Activated CD4-positive, alpha-beta T cell treated with anti-CD3 and anti-CD28 coated beads, Interleukin-2, amount 50 U/mL, for 48 hours (primary cell): Measurements from ENCODE around the gene MTA3.
"Not testable (repeated sequence)": the region's sequence is repeated elsewhere in the genome, so short reads cannot be mapped to it uniquely, and the experiment has no call there.

Source experiments
- DNase-seq, 2 experiments: peaks; one replicate each; pipeline ENCODE4 v3.0.0-alpha.2; 2020

The MTA3 gene

GRCh38 chr2:42567806-42568400 lies 529 bp upstream of the MTA3 start:
- DNase-seq = peak; percentile 3 to 11

GRCh38 chr2:42569116-42569711 lies 782 bp downstream of the MTA3 start:
- peak; percentile 10 to 27 for DNase-seq

DNA sequence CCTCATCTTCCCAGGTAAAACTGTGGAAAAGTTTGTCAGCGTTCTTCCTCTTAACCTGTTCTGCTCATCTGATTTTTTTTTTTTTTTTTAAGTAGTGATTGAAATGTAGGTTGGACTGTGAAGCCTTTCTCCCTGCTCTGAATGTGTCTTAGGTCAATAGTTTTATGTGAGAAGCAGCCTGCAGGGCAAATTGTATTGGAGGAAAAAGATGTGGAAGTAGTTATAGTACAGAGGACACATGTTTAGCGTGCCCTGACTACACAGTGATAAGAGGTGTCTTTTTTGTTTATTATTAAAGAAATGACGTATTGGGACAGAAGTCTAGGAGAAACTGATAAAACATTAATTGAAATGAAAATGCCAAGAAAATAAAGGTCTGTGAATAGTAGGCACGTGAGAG lies 1.5 kb downstream of the MTA3 start:
- no peak for DNase-seq

- no peak for DNase-seq
Measured at GRCh38 chr2:42572297-42573081, 4.1 kb downstream of the MTA3 start.

DNA sequence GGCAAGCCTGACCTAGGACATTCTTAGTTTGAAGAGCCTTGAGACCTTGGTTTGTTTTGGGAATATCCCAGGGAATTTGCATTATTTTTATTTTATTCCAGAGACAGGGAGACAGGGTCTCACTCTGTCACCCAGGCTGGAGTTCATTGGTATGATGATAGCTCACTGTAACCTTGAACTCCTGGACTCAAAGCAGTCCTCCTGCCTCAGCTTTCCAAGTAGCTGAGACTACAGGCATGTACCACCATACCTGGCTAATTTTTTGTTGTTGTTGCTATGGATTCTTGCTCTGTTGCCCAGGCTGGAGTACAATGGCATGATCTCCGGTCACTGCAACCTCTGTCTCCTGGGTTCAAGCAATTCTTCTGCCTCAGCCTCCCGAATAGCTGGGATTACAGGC lies 4.8 kb downstream of the MTA3 start:
- no peak for DNase-seq

- no peak for DNase-seq
Measured at GRCh38 chr2:42575458-42576064, 7.1 kb downstream of the MTA3 start.

- DNase-seq = no peak
Measured at GRCh38 chr2:42578621-42579020, 10.2 kb downstream of the MTA3 start.

DNA sequence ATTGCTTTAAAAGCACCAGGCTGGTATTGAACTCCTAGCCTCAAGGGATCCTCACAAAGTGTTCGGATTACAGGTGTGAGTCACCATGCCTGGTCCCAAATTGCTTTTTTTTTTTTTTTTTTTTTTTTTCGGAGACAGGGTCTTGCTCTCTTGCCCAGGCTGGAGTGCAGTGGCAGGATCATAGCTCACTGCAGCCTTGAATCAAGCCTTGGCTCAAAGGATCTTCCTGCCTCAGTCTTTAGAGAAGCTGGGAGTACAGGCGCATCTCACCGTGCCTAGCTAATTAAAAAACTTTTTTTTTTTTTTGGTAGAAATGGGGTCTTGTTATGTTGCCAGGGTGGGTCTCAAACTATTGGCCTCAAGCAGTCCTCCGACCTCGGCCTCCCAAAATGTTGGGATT lies 12.8 kb downstream of the MTA3 start:
- DNase-seq = no peak

- DNase-seq = not testable (repeated sequence)
Measured at GRCh38 chr2:42584628-42585027, 16.2 kb downstream of the MTA3 start.

GRCh38 chr2:42585779-42586178 lies 17.3 kb downstream of the MTA3 start:
- DNase-seq = no peak

GRCh38 chr2:42587526-42588117 lies 19.2 kb downstream of the MTA3 start:
- DNase-seq = no peak

GRCh38 chr2:42588121-42588520 lies 19.7 kb downstream of the MTA3 start:
- no peak for DNase-seq

GRCh38 chr2:42590176-42590575 lies 21.7 kb downstream of the MTA3 start:
- no peak for DNase-seq

DNA sequence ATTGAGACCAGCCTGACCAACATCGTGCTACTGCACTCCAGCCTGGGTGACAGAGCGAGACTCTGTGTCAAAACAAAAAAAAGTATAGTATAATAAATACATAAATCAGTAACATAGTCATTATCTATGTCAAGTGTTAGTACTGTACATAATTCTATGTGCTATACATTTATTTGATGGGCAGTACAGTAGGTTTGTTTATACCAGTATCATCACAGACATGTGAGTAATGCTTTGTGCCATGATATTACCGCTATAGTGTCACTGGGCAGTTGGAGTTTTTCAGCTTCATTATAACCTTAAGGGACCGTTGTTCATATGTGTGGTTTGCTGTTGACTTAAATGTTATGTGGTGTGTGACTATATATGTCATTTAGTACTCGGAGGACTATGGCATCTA lies 24.9 kb downstream of the MTA3 start:
- no peak for DNase-seq

DNA sequence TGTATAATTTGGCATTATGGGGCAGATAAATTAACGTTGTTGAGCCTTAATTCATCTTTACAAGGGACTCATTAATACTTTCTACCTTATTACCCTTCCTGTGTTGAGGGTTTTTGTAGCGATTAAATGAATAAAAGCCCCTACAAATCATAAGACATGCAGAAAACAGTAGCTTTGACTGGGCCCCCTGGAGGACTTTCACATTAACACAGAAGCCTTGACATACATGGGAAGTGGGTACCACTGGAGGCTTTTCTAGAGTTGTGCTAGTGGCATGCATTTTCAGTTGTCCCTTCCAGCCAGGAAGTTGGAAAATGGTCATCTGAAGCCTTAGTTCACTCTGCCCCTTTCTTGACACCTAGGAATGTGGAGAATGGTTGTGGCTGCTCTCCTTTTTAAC lies 30.2 kb downstream of the MTA3 start:
- DNase-seq = no peak

GRCh38 chr2:42601076-42601475 lies 32.6 kb downstream of the MTA3 start:
- DNase-seq = no peak

- no peak for DNase-seq
Measured at GRCh38 chr2:42602218-42602875, 33.9 kb downstream of the MTA3 start.

DNA sequence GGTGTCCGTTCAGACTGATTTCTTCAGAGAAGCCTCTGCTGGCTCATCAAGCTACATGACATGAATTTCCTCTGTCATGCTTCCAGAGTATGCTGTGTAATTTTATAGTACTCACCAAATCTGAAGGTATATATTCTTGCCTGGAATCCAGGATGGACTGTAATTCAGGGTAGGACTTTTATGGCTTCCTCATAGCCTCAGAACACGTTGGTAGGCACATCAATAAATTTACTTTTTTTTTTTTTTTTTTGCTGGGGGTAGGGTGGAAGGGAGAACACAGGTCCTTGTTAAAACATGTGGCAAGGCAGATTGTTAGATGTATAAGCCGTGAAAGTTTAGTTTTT lies 34.4 kb downstream of the MTA3 start:
- no peak for DNase-seq

DNA sequence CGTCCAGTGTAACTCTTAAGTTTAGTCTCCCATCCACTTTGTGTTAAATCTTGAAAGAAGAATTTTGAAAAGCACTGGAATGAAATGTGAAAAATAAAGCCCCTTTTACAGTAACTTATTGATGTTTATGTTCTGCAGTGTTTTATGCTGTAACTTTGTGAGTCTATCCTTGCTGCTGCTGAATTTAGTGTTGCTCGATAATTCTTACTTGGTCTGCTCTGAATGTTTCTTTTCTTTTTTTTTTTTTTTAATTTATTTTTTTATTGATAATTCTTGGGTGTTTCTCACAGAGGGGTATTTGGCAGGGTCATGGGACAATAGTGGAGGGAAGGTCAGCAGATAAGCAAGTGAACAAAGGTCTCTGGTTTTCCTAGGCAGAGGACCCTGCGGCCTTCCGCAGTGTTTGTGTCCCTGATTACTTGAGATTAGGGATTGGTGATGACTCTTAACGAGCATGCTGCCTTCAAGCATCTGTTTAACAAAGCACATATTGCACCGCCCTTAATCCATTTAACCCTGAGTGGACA lies 36.0 kb downstream of the MTA3 start:
- not testable (repeated sequence) for DNase-seq

DNA sequence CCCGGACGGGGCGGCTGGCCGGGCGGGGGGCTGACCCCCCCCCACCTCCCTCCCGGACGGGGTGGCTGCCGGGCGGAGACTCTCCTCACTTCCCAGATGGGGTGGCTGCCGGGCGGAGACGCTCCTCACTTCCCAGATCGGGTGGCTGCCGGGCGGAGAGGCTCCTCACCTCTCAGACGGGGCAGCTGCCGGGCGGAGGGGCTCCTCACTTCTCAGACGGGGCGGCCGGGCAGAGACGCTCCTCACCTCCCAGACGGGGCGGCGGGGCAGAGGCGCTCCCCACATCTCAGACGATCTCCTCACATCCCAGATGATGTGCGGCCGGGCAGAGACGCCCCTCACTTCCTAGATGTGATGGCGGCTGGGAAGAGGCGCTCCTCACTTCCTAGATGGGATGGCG lies 37.7 kb downstream of the MTA3 start:
- not testable (repeated sequence) for DNase-seq

- DNase-seq = no peak
Measured at GRCh38 chr2:42607101-42607637, 38.7 kb downstream of the MTA3 start.

- DNase-seq = no peak
Measured at GRCh38 chr2:42613281-42614064, 45.0 kb downstream of the MTA3 start.
